Measurements from ENCODE around the gene MMP3.
A peak's percentile ranks its signal among the peaks of the same experiment; 100 is the strongest.

The MMP3 gene

GRCh38 chr11:102799681-102800340 is 43.6 kb downstream of the MMP3 start:
- H3K9ac ChIP-seq (ENCODE audit: low read length) = no peak overlapping the region

GRCh38 chr11:102798012-102798746 is 45.2 kb downstream of the MMP3 start, which contains the start of gene MMP1:
Gene MMP1, minus strand, starts transcription at chr11:102798160. Its CDS starts 68 bp downstream, at chr11:102798092.
- H3K4me3 ChIP-seq (ENCODE audit: insufficient read depth, low read length, poor library complexity, severe bottlenecking) = no peak within 1 kb of the TSS
- no peak within 1 kb of the TSS for H2AFZ ChIP-seq (ENCODE audit: low read depth, low read length, severe bottlenecking)
- H4K20me1 ChIP-seq (ENCODE audit: low read depth, low read length) = no peaks in the 10 kb centered on the region
- no peak within 1 kb of the TSS for H3K9ac ChIP-seq (ENCODE audit: low read length)
- H3K9me2 ChIP-seq (replicated peaks; ENCODE audit: insufficient read depth, low read length) = no peaks in the 10 kb centered on the region
- H3K27ac ChIP-seq (ENCODE audit: low read depth, low read length) = no peak within 1 kb of the TSS
- H3F3A ChIP-seq (ENCODE audit: insufficient read depth) = no peaks in the 10 kb centered on the region
- TF ChIP-seq, protein P1, sequence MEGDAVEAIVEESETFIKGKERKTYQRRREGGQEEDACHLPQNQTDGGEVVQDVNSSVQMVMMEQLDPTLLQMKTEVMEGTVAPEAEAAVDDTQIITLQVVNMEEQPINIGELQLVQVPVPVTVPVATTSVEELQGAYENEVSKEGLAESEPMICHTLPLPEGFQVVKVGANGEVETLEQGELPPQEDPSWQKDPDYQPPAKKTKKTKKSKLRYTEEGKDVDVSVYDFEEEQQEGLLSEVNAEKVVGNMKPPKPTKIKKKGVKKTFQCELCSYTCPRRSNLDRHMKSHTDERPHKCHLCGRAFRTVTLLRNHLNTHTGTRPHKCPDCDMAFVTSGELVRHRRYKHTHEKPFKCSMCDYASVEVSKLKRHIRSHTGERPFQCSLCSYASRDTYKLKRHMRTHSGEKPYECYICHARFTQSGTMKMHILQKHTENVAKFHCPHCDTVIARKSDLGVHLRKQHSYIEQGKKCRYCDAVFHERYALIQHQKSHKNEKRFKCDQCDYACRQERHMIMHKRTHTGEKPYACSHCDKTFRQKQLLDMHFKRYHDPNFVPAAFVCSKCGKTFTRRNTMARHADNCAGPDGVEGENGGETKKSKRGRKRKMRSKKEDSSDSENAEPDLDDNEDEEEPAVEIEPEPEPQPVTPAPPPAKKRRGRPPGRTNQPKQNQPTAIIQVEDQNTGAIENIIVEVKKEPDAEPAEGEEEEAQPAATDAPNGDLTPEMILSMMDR (IDR thresholded peaks at IDR 0.05; ENCODE audit: insufficient read depth, low read length, poor library complexity, severe bottlenecking) = no peak
- no peak for TF ChIP-seq EZH2phosphoT487 (conservative IDR thresholded peaks at IDR 0.05; ENCODE audit: low read length)
- H3K9me3 ChIP-seq (ENCODE audit: insufficient read depth, low read length) = no peaks in the 10 kb centered on the region
- no peaks in the 10 kb centered on the region for H3K27me3 ChIP-seq (ENCODE audit: low read length)
- no peak within 1 kb of the TSS for H3K4me2 ChIP-seq (ENCODE audit: low read depth, low read length, poor library complexity, severe bottlenecking)
- no peaks in the 10 kb centered on the region for H3K36me3 ChIP-seq (ENCODE audit: low read length)
- no peaks in the 10 kb centered on the region for H3K79me2 ChIP-seq (ENCODE audit: insufficient read depth, low read length)

More at GRCh38 chr11:102799681-102800340, 43.6 kb downstream of the MMP3 start:
- Histone ChIP-seq H3K9me3 (ENCODE audit: insufficient read depth, low read length) (no peaks in the 10 kb centered on the region), H2AFZ (ENCODE audit: low read depth, low read length, severe bottlenecking) (no peak overlapping the region), H3K9me2 (replicated peaks; ENCODE audit: insufficient read depth, low read length) (no peaks in the 10 kb centered on the region), H4K20me1 (ENCODE audit: low read depth, low read length) (no peaks in the 10 kb centered on the region), H3K79me2 (ENCODE audit: insufficient read depth, low read length) (no peaks in the 10 kb centered on the region), H3K27me3 (ENCODE audit: low read length) (no peaks in the 10 kb centered on the region), H3K36me3 (ENCODE audit: low read length) (no peaks in the 10 kb centered on the region), H3K4me2 (ENCODE audit: low read depth, low read length, poor library complexity, severe bottlenecking) (no peak overlapping the region), H3K4me3 (ENCODE audit: insufficient read depth, low read length, poor library complexity, severe bottlenecking) (no peak overlapping the region), H3K27ac (ENCODE audit: low read depth, low read length) (no peak overlapping the region), H3F3A (ENCODE audit: insufficient read depth) (no peaks in the 10 kb centered on the region)
- TF ChIP-seq, protein P1 (IDR thresholded peaks at IDR 0.05; ENCODE audit: insufficient read depth, low read length, poor library complexity, severe bottlenecking) = no peak
- no peak for TF ChIP-seq EZH2phosphoT487 (conservative IDR thresholded peaks at IDR 0.05; ENCODE audit: low read length)

GRCh38 chr11:102794382-102794781 is 49.0 kb downstream of the MMP3 start:
- no peak overlapping the region for H2AFZ ChIP-seq (ENCODE audit: low read depth, low read length, severe bottlenecking)
- H4K20me1 ChIP-seq (ENCODE audit: low read depth, low read length) = no peaks in the 10 kb centered on the region
- no peaks in the 10 kb centered on the region for H3K79me2 ChIP-seq (ENCODE audit: insufficient read depth, low read length)
- TF ChIP-seq, protein P1 (IDR thresholded peaks at IDR 0.05; ENCODE audit: insufficient read depth, low read length, poor library complexity, severe bottlenecking) = peak; percentile 45
- TF ChIP-seq EZH2phosphoT487 (conservative IDR thresholded peaks at IDR 0.05; ENCODE audit: low read length) = no peak
- no peaks in the 10 kb centered on the region for H3K9me3 ChIP-seq (ENCODE audit: insufficient read depth, low read length)
- H3K4me3 ChIP-seq (ENCODE audit: insufficient read depth, low read length, poor library complexity, severe bottlenecking) = no peak overlapping the region
- H3K9me2 ChIP-seq (replicated peaks; ENCODE audit: insufficient read depth, low read length) = no peaks in the 10 kb centered on the region
- no peaks in the 10 kb centered on the region for H3K36me3 ChIP-seq (ENCODE audit: low read length)
- H3K27me3 ChIP-seq (ENCODE audit: low read length) = no peaks in the 10 kb centered on the region
- H3K27ac ChIP-seq (ENCODE audit: low read depth, low read length) = no peak overlapping the region
- H3K4me2 ChIP-seq (ENCODE audit: low read depth, low read length, poor library complexity, severe bottlenecking) = no peak overlapping the region
- H3F3A ChIP-seq (ENCODE audit: insufficient read depth) = no peaks in the 10 kb centered on the region
- H3K9ac ChIP-seq (ENCODE audit: low read length) = no peak overlapping the region

Data from SU-DHL-6 (cell line).